Measurements from ENCODE around the gene TMEM62.
"Not testable (repeated sequence)": the region's sequence is repeated elsewhere in the genome, so short reads cannot be mapped to it uniquely, and the experiment has no call there.

- TF ChIP-seq CTCF (conservative IDR thresholded peaks at IDR 0.05); ZFX (IDR thresholded peaks at IDR 0.05): not testable (repeated sequence)
These were observed 65.2 kb downstream of the TMEM62 start for GRCh38 chr15:43198556-43198955.
